ENCODE data around the gene ANXA2R.
"Not testable (repeated sequence)": the region's sequence is repeated elsewhere in the genome, so short reads cannot be mapped to it uniquely, and the experiment has no call there.

The ANXA2R gene

DNA sequence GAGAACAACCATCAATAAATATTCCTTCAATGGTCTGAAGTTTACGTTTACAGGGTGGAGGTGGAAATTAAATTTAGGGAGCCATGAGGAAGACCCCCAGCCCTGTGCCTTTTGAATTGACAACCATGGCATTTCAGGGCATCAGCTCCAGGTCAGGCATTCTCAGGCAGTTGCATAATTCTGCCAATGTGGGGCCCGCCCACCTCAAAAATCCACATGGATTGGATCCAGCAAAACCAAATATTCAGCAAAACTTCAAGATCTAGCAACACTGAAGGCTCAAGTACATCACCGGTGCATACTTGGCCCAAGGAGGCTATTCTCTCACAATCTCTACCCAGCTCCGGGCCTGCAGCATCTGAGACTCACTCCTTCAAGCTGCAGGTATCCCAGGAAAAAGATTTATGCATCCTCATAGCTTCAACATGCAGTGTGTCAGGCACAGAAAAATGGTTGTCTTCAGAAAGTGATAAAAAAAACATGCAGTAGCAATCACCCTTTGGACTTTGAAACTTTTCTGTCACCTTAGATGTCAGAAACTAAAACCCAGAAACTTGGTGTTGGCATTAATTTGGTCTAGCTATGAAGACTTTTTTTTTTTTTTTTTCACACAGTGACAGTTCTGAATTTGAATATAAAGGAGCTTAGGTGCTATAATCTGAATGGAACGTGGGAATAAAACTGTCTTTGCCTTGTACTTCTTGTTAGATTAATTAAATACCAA lies 21.4 kb upstream of the ANXA2R start:
- DNase-seq: no peak

DNA sequence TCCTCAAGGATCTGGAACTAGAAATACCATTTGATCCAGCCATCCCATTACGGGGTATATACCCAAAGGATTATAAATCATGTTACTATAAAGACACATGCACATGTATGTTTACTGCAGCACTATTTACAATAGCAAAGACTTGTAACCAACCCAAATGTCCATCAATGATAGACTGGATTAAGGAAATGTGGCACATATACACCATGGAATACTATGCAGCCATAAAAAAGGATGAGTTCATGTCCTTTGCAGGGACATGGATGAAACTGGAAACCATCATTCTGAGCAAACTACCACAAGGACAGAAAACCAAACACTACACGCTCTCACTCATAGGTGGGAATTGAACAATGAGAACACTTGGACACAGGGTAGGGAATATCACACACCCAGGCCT lies 19.9 kb upstream of the ANXA2R start:
- DNase-seq: not testable (repeated sequence)

DNA sequence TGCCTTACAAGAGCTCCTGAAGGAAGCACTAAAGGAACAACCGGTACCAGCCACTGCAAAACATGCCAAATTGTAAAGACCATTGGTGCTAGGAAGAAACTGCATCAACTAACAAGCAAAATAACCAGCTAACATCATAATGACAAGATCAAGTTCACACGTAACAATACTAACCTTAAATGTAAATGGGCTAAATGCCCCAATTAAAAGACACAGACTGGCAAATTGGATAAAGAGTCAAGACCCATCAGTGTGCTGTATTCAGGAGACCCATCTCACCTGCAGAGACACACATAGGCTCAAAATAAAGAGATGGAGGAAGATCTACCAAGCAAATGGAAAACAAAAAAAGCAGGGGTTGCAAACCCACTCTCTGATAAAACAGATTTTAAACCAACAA lies 15.0 kb upstream of the ANXA2R start:
- DNase-seq: not testable (repeated sequence)

DNA sequence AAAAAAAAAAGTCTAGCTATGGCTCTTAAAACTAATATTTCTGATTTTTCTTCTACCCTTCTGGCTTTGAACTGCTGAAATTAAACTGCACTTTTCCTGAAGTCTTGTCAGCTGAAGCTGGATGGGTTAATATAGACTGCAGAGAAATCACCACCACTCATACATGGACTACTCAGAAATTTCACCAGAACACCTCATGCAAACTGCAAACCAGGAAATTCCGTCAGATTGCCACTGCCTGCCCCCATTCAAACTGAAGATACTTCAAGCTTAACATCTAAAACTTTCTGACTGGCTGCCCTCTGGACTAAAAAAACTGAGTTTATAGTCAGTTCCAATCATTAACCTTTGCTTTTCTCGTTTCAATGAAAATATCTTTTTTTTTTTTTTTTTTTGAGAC lies 11.6 kb upstream of the ANXA2R start:
- DNase-seq: no peak

DNA sequence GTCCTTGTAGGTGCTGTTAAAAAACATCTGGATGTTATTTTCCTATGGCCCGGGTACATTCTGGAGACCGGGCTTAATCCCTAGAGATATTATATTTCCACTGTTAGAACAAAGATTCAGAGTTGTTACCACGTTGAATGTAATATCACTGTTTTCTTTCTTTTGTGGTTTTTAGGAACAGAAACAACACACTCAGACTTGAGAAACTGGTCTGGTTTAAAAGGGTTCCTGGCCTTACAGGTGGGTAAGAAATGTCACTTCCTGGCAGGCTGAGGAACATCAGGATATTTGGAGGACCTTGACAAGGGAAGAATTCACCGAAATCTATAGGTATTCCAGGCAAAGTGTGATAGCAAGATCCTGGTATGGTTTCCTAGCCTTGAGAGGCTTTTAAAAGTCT lies 10.3 kb upstream of the ANXA2R start:
- DNase-seq: no peak

DNA sequence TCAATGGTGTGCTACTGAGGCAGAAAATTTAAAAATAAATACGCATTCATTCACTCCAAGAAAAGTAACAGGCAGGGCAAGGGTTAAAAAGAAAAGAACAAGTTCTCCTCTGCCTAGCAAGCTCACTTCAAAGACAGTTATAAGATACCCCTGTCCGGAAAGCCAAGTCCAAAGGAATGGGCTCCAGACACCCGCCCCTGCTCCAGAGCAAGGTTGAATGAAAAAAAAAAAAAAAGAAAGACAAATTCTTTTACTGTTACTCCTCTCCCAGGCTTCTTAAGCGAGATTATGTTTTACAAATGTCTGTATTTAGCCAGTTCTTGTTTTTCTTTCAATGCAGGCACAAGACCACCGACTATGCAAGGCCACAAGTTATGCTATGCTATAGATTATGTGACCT lies 9.1 kb upstream of the ANXA2R start:
- DNase-seq: no peak

DNA sequence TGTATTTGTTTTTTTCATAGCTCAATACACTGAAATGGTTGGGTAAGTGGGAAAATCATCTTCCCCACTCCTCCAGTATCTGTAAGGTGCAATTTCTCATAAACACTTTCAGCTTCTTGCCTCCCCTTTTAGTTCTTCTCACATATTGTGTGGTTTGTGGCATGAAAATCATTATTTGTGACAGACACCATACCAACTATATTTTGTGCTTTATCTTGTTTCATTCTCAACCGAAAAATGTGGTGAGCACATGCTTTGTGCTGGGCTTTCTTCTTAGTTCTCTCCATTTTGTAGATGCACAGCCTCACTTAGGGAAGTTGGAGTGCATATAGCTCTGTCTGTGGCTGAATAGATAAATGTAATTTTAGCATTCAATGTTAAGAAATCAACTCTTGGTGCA lies 6.4 kb upstream of the ANXA2R start:
- no peak for DNase-seq

DNA sequence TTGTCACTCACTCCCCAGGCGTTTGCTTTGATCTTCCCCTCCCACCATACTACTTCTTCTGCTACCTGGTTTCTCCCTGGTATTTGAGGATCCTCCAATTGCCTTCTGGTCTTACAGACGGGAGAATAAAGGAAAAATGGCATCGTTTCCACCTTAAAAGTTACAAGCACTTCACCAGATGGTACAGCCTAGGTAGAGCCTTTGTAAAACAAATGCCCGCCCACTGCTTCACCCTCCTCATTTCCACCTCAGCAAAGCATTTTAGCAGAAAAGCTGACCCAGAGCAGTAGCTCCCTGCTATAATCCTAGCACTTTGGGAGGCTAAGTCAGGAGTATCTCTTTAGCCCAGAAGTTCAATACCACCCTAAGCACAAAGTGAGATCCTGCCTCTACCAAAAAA lies 5.1 kb upstream of the ANXA2R start:
- no peak for DNase-seq

DNA sequence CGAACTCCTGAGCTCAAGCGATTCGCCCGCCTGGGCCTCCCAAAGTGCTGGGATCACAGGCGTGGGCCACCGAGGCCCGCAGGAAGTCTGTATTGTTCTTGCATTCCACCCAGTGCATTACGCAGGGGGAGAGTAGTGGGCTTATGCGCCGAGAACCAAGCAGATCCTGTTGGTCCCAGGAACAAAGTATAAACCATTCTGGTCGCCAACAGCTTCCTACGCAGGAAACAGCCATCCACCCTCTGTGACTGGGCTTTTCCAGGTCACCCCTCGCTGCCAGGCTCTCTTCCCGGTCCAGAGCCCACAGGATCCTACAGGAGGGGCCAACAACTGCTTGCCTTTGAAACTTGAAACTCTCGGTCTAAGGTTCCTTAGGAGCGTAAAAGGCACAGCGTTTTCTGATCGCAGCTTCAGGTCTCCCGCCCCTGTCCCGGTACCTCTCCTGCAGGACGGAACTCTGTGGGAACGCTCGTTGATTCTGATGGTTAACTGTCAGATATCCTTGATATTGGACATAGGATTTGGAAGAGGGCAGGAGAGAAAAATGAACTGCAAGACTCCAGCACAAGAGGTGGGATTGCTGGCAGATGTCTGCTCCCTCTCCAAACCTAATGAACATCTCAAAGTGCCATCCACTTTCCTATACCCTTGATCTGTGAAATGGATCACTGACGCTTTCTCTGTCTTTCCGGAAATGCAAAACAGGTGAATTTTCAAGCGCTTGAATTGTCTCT lies 4.2 kb upstream of the ANXA2R start:
- no peak for DNase-seq

DNA sequence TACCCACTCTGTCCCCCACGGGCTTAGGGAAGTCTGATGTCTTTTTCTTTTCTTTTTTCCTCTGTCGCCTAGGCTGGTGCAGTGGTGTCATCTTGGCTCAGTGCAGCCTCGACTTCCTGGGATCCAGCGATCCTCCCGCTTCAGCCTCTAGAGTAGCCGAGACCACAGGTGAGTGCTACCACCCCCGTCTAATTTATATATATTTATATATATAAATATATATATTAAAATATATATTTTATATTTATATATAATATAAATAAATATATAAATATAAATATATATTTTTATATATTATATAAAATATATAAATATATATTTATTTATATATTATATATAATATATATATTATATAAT lies 3.3 kb upstream of the ANXA2R start:
- no peak for DNase-seq

DNA sequence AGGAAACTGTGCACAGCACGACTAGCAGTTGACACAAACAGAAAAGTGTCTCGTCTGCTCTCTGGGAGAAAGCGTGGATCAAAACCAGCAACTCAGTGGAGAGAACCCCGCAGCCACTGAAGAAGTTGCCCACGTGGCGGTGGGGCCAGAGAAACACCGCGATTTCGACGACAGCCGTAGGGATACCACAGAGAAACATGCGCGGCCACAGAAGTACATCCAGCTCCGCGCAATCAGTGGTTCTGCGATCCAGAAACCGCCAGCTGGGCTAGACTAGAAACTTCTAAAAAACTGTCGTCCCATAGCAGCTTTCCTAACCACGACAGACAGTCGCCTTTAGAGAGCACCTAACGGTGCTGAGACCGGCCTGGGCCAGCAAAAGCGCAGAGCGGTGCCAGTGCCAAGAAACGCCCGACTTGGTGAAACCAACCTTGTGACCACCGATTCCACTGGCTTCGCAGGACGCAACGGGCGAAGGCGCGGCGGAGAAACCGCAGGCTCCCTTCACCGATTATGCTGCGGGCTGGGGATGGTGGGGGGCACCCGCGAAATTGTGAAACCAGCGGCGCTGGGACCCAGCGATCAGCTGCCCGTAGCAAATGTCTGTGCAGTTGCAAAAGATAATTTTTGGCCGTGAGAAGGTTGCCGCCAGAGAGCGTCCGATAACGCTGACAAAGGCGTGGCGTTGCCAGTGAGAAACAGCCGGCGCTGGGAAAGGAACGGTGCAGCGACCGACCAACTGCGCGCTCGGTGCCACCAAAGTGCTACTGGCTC lies 2.7 kb upstream of the ANXA2R start:
- peak in 44 of 56 donors; percentile 30 to 87 (median 64) for DNase-seq

DNA sequence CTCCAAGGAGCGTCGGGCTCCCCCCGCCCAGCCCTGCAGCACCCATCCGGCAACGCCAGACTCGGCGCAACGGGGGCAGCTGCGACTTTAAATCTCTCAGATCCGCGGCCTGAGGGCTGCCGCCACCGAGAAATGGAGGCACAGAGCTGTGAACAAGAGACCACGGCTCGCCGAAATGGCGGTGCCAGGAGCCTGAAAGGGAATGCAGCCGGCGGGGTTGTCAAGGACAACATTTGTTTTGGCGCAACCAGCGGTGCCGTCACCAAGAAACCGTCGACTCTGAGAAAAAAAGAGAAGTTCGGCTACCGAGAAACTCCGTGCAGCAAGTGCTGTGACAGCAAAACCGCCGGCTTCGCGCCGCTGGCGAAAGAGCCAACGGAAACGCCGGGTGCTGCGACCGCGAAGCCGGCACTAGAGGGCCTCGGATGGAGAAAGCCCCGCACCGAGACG lies 2.1 kb upstream of the ANXA2R start:
- peak in 45 of 56 donors; percentile 25 to 84 (median 69) for DNase-seq

DNA sequence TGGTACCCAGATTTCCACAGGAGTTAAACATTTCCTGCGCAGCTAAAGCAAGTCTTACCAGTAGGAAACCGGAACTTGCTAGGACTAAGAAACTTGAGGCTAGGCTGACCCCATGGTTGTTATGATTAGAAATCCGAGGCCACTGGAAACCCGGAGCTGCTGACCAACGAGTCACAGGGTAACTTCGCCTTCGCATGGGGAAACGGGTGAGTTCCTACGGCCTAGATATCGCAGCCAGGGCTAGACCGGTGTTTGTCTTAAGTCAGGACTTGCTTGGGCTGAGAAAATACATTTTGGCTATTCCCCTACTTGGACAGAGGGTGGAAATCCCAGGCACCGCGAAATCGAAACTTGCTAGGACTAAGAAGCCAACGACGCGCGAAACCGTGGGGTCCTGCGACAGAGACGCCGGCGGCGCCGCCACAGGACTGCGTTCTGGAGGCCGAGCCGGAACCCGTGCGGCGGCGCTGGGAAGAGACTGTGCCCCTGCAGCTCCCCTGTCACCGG lies 1.6 kb upstream of the ANXA2R start:
- peak in 31 of 56 donors; percentile 22 to 84 (median 69) for DNase-seq

DNA sequence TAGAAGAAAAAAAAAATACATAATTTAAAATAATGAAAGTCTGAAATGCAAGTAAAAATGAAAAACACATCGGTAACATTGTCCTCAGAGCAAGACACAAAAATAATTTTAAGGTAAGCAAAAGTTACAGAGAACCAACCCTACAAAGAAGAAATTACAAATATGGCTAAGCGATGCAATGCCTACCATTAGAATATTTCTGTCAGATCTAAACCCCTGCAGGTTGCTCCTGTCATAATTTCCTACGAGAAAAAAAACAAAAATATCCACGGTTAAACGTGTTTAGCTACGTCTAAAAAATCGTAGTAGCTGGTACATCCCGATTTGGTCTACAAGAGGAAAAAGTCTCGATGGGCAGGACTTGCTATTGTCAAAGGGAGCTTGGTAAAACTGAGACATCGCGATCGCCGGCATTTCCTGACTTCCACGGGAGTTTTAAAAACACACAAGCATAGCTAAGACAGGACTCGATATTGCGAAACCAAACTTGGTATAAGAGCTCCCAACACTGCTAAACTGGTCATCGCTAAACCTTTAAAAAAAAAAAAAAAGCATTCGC lies 1.1 kb upstream of the ANXA2R start:
- DNase-seq: peak in 2 of 56 donors; percentile 37 to 44

DNA sequence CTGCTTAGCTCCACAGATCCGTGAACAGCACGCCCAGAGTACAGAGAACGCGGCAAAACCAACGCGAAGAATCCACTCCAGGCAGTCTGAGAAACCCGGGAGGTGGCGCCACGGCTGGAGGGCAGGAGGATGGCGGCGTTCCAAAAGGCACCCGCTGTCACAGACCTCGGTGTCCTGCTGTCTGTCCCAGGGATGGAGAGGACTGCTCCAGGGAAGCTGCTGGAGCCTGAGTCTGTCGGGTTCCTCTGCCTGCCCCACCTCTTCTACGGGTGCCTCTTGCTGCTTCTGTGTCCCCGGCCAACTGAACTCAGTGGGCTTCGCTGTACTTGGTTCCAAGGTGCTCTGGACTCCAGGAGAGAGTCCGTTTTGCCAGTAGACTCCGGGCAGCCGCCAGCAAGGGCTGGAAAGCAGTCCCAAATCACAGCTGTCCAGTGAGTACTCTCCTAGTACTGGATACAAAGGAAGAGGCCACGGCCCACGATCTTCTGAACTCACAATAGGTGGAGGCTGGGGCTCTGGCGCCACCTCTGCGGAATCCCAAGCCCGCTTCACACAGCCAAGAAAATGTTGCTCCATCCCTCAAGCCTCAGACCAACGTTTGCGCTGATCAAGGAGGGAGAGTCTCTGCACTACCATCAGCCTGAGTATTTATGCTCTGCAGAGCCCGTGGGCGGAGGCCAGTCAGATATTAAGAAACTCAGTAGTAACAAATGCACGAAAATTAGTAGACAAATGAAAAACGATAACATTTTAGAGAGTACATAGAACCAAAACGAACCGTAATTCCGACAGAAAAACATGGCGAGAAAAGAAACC lies 440 bp downstream of the ANXA2R start:
- peak in 12 of 56 donors; percentile 24 to 59 (median 40) for DNase-seq

DNA sequence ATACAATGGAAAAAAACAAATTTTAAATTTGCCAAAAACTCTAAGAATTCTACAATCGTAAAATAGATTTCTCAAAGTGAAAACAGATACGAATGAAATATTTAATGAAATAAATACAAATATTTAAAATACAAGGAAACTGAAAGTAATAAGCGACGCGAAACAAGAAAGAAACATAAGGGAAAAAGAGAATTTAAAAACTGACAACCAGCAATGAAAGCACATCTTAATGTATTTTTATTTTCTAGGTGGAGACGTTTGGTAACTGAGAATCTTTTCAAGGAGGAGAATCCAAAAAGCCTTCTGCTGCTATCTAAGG lies 1.0 kb downstream of the ANXA2R start:
- no peak for DNase-seq

DNA sequence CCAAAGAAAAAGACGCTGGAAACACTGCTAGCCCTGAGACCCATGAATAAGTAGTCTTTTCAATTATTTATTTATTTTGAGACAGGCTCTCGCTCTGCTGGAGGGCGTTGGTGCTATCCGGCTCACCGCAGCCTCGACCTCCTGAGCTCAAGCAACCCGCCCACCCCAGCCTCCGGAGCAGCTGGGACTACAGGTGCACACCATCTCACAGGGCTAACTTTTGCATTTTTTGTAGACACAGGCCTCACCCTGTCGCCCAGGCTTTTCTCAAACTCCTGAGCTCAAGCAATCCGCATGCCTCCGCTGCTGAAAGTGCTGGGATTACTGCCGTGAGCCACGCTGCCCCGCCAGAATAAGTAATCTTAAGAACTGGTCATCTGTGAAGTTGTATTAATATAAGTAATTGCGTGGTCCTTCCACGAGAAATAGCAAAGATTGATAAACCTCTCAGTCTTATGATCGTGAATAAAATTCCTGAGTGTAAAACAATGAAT lies 1.6 kb downstream of the ANXA2R start:
- DNase-seq: no peak

DNA sequence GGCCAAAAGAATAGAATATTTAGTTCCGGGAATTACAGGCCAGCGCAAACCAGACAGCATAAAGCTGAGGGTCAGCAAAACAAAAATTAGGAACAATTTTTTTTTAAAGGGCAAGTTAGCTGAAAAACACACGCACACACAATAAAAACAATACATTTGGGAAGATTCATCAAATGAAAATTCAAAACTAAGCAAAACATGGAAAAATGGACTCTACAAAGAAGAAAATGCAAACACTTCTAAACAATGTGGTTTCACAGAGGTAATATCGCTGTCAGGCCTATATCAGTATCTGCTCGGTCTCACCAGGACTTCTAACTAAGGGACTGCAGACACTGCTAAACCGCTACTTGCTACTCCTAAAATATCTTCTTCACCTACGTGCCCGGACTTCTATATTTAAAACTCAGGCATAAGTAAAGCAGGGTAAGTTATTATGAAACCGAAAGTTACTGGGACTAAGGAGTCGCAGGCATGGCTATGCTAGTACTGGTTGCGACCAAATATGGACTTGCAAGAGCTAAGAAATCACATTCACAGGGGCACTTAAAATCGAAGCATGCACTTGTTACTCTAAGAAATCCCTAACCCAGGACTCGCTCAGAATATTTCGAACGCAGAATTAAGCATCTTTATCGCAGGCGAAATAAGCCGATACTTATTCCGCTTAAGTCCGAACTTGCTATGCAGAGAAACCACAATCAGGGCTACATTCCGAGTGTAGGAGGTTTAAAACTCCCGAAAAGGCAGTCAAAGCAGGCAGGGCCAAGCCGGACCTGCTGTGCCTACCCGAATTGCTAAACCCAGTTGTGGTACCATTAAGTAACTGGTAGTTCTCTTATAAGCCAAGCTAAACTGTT lies 2.3 kb downstream of the ANXA2R start:
- DNase-seq: no peak

DNA sequence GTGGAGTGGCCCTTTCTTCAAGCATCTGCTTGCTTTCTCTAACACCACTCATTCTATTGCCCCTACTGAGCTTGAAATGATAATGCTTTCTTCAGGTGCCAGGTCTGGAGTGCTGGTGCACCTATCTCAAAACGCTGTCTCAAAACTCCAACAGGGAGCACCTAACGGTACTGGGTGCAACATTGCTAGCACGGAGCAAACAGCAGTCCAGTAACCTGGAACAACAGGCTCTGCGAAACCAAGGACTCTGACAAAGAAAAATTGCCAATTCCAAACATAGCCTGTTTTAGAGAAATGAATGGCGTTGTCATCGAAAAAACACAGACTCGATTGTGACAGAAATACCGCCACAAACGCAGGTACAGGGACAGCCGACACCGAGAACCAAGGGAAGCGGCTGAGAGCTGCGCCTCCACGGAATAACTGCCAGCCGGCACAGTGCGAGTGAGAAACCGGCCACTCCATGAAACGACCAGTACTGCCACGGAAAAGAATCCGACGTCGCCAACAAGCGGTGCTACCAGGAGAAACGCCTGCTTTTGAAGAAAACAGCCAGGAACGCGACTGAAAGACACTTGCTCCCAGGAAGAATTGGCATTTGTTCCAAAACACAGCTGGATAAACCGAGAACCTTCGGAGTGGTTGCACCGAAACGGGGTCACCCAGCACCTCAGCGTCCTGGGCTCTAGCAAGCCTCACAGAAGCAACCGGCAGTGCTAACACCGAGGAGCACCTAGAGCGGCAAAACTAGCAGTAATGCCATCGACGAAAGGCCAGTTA lies 3.1 kb downstream of the ANXA2R start:
- no peak for DNase-seq

Data from nucleus accumbens (tissue), 56 donors.